SK-N-SH treated with all-trans-retinoic acid at 6 μM for 48 hours (cell line): Measurements from ENCODE around the gene KRT73.

Experiments
- ATAC-seq: fragments of 200-7000 bp; cut with Tn5 transposase; 3 replicates; pipeline ENCODE4 v1.9.1; 2020; ENCODE audit warnings: mild to moderate bottlenecking, moderate library complexity
- ARNTL ChIP-seq: fragments of 450-650 bp; formaldehyde crosslinking; IDR thresholded peaks from 2 replicates; pipeline ENCODE4 v1.5.0; 2020; ENCODE audit warnings: low read depth, mild to moderate bottlenecking, moderate library complexity, borderline replicate concordance
- BACH2 ChIP-seq: fragments of 250-450 bp; sonication (Bioruptor Pico); IDR thresholded peaks from 2 replicates; pipeline ENCODE4 v1.9.0; 2021; ENCODE audit warnings: mild to moderate bottlenecking, borderline replicate concordance
- CREB5 ChIP-seq: fragments of 250-450 bp; sonication (Bioruptor Pico); IDR thresholded peaks from 2 replicates; pipeline ENCODE4 v1.5.1; 2020; ENCODE audit warnings: low read depth, mild to moderate bottlenecking, moderate library complexity
- CSDC2 ChIP-seq: fragments of 250-450 bp; sonication (Bioruptor Pico); IDR thresholded peaks from 2 replicates; pipeline ENCODE4 v1.5.0; 2020; ENCODE audit warnings: mild to moderate bottlenecking, moderate library complexity
- CSRNP3 ChIP-seq: fragments of 250-450 bp; sonication (Bioruptor Pico); IDR thresholded peaks from 2 replicates; pipeline ENCODE4 v1.5.1; 2021; ENCODE audit warnings: mild to moderate bottlenecking, moderate library complexity
- ESRRG ChIP-seq: fragments of 250-450 bp; sonication (Bioruptor Pico); IDR thresholded peaks from 2 replicates; pipeline ENCODE4 v1.6.1; 2021; ENCODE audit warnings: mild to moderate bottlenecking
- GLIS3 ChIP-seq: fragments of 250-450 bp; sonication (Bioruptor Pico); IDR thresholded peaks from 2 replicates; pipeline ENCODE4 v1.5.0; 2020; ENCODE audit warnings: mild to moderate bottlenecking, moderate library complexity
- ISL1 ChIP-seq: fragments of 250-450 bp; sonication (Bioruptor Pico); IDR thresholded peaks from 2 replicates; pipeline ENCODE4 v2.1.2; 2022; ENCODE audit warnings: mild to moderate bottlenecking, moderate library complexity
- OSR1 ChIP-seq: fragments of 250-450 bp; sonication (Bioruptor Pico); IDR thresholded peaks from 2 replicates; pipeline ENCODE4 v1.8.0; 2022; ENCODE audit warnings: moderate library complexity, mild to moderate bottlenecking, inconsistent platforms
- PATZ1 ChIP-seq: fragments of 250-450 bp; sonication (Bioruptor Pico); IDR thresholded peaks from 2 replicates; pipeline ENCODE4 v1.8.0; 2020; ENCODE audit warnings: mild to moderate bottlenecking, moderate library complexity, borderline replicate concordance
- POU6F1 ChIP-seq: fragments of 250-450 bp; sonication (Bioruptor Pico); IDR thresholded peaks from 2 replicates; pipeline ENCODE4 v1.8.0; 2021; ENCODE audit warnings: low read depth, mild to moderate bottlenecking, moderate library complexity, borderline replicate concordance
- PPARA ChIP-seq: fragments of 250-450 bp; sonication (Bioruptor Pico); IDR thresholded peaks from 2 replicates; pipeline ENCODE4 v1.5.0; 2020; ENCODE audit warnings: mild to moderate bottlenecking, borderline replicate concordance
- RARB ChIP-seq: fragments of 250-450 bp; sonication (Bioruptor Pico); IDR thresholded peaks from 2 replicates; pipeline ENCODE4 v1.8.0; 2021; ENCODE audit warnings: mild to moderate bottlenecking, moderate library complexity
- SNAI2 ChIP-seq: fragments of 250-450 bp; sonication (Bioruptor Pico); IDR thresholded peaks from 2 replicates; pipeline ENCODE4 v1.5.0; 2020; ENCODE audit warnings: mild to moderate bottlenecking, moderate library complexity
- TCF4 ChIP-seq: fragments of 250-450 bp; sonication (Bioruptor Pico); IDR thresholded peaks from 2 replicates; pipeline ENCODE4 v1.8.0; 2021; ENCODE audit warnings: mild to moderate bottlenecking, moderate library complexity, borderline replicate concordance
- TOX ChIP-seq: fragments of 250-450 bp; sonication (Bioruptor Pico); IDR thresholded peaks from 2 replicates; pipeline ENCODE4 v1.8.0; 2021; ENCODE audit warnings: mild to moderate bottlenecking, moderate library complexity, borderline replicate concordance
- TSHZ2 ChIP-seq: fragments of 250-450 bp; sonication (Bioruptor Pico); IDR thresholded peaks from 2 replicates; pipeline ENCODE4 v1.5.0; 2020; ENCODE audit warnings: mild to moderate bottlenecking, moderate library complexity
- ZC3H10 ChIP-seq: fragments of 250-450 bp; sonication (Bioruptor Pico); IDR thresholded peaks from 2 replicates; pipeline ENCODE4 v1.5.1; 2021; ENCODE audit warnings: mild to moderate bottlenecking, moderate library complexity
- ZFP3 ChIP-seq: fragments of 250-450 bp; sonication (Bioruptor Pico); IDR thresholded peaks from 2 replicates; pipeline ENCODE4 v1.5.0; 2020; ENCODE audit warnings: mild to moderate bottlenecking, moderate library complexity
- ZFP30 ChIP-seq: fragments of 450-650 bp; formaldehyde crosslinking; IDR thresholded peaks from 2 replicates; pipeline ENCODE4 v1.5.0; 2022; ENCODE audit warnings: mild to moderate bottlenecking, moderate library complexity
- ZNF565 ChIP-seq: fragments of 450-650 bp; formaldehyde crosslinking; conservative IDR thresholded peaks from 2 replicates; pipeline ENCODE4 v1.5.0; 2020; ENCODE audit warnings: low read depth, mild to moderate bottlenecking, moderate library complexity
- ZNF70 ChIP-seq: fragments of 450-650 bp; formaldehyde crosslinking; IDR thresholded peaks from 2 replicates; pipeline ENCODE4 v1.5.0; 2020; ENCODE audit warnings: mild to moderate bottlenecking, moderate library complexity
- ZNF8 ChIP-seq: fragments of 450-650 bp; formaldehyde crosslinking; IDR thresholded peaks from 2 replicates; pipeline ENCODE4 v1.5.0; 2020; ENCODE audit warnings: mild to moderate bottlenecking, moderate library complexity

KRT73 gene

GRCh38 chr12:52613384-52614030 is 4.9 kb downstream of the KRT73 start:
- no peak for ATAC-seq
- TF ChIP-seq ZNF565 (CRISPR knock-in tag), result no peak
- TF ChIP-seq, all 23 proteins: peak for 0

- ATAC-seq, result no peak
- TF ChIP-seq CSRNP3 (no peak), TOX (CRISPR knock-in tag) (no peak), CSDC2 (CRISPR knock-in tag) (no peak), ESRRG (no peak), ZFP3 (CRISPR knock-in tag) (no peak), PPARA (CRISPR knock-in tag) (no peak), RARB (CRISPR knock-in tag) (no peak), ZC3H10 (no peak), ZNF70 (CRISPR knock-in tag) (no peak), ZNF565 (CRISPR knock-in tag) (no peak), ZNF8 (CRISPR knock-in tag) (no peak), PATZ1 (CRISPR knock-in tag) (no peak), TSHZ2 (CRISPR knock-in tag) (no peak), TCF4 (CRISPR knock-in tag) (no peak), ZFP30 (CRISPR knock-in tag) (no peak), BACH2 (CRISPR knock-in tag) (no peak), ARNTL (no peak), SNAI2 (no peak), ISL1 (no peak), GLIS3 (CRISPR knock-in tag) (no peak)
- TF ChIP-seq, all 23 proteins: peak for 0
Observed at GRCh38 chr12:52612431-52613383, 5.7 kb downstream of the KRT73 start.

- ATAC-seq, result no peak
- no peak for TF ChIP-seq ZNF70 (CRISPR knock-in tag)
- TF ChIP-seq SNAI2, result no peak
- no peak for TF ChIP-seq POU6F1 (CRISPR knock-in tag)
- no peak for TF ChIP-seq ESRRG
- TF ChIP-seq OSR1, result no peak
- TF ChIP-seq TSHZ2 (CRISPR knock-in tag), result no peak
- no peak for TF ChIP-seq PATZ1 (CRISPR knock-in tag)
- TF ChIP-seq ARNTL, result no peak
- TF ChIP-seq TOX (CRISPR knock-in tag), result no peak
- no peak for TF ChIP-seq CREB5 (CRISPR knock-in tag)
- no peak for TF ChIP-seq CSDC2 (CRISPR knock-in tag)
Observed at GRCh38 chr12:52611080-52611468, 7.3 kb downstream of the KRT73 start.
